Trophoblast cell (in vitro differentiated cells and primary cell): ENCODE data around the gene NCAN.
A peak's percentile ranks its signal among the peaks of the same experiment; 100 is the strongest.

ENCODE experiments used
- DNase-seq, 2 donors: peaks; one replicate each; pipeline ENCODE4 v3.0.0-alpha.2; 2016
- H2AFZ ChIP-seq: 2 replicates; pipeline ENCODE4 v1.6.1; 2013; ENCODE audit warnings: low read length, moderate library complexity, mild to moderate bottlenecking; ENCODE audit not compliant: insufficient read depth, poor library complexity
- H2AK5ac ChIP-seq: 2 replicates; pipeline ENCODE4 v1.6.1; 2013; ENCODE audit warnings: mild to moderate bottlenecking, low read length
- H2BK120ac ChIP-seq: 2 replicates; pipeline ENCODE4 v1.6.1; 2013; ENCODE audit warnings: low read length, mild to moderate bottlenecking, moderate library complexity; ENCODE audit not compliant: insufficient read depth, poor library complexity
- H2BK12ac ChIP-seq: 2 replicates; pipeline ENCODE4 v1.6.1; 2013; ENCODE audit warnings: mild to moderate bottlenecking, low read length, moderate library complexity
- H2BK5ac ChIP-seq: 2 replicates; pipeline ENCODE4 v1.6.1; 2013; ENCODE audit warnings: low read length, low read depth, moderate library complexity, mild to moderate bottlenecking; ENCODE audit not compliant: poor library complexity
- H3K14ac ChIP-seq: 2 replicates; pipeline ENCODE4 v1.6.1; 2013; ENCODE audit warnings: mild to moderate bottlenecking, low read length
- H3K18ac ChIP-seq: 2 replicates; pipeline ENCODE4 v1.6.1; 2013; ENCODE audit warnings: mild to moderate bottlenecking, low read length
- H3K23ac ChIP-seq: 2 replicates; pipeline ENCODE4 v1.6.1; 2013; ENCODE audit warnings: low read length
- H3K27ac ChIP-seq: 2 replicates; pipeline ENCODE4 v1.5.1; 2013; ENCODE audit warnings: low read depth, mild to moderate bottlenecking, inconsistent platforms, low read length, moderate library complexity
- H3K27me3 ChIP-seq: 2 replicates; pipeline ENCODE4 v1.6.1; 2013; ENCODE audit warnings: inconsistent platforms, mild to moderate bottlenecking, low read length, moderate library complexity; ENCODE audit not compliant: insufficient read depth
- H3K36me3 ChIP-seq, 2 experiments: 1 replicate in 1 of 2; 2 replicates in 1 of 2; pipeline ENCODE4 v1.6.1; 2013; ENCODE audit warnings: low read length in 2 of 2, mild to moderate bottlenecking in 2 of 2, moderate library complexity in 1 of 2; ENCODE audit not compliant: insufficient read depth in 2 of 2, control insufficient read depth in 1 of 2
- H3K4ac ChIP-seq: 2 replicates; pipeline ENCODE4 v1.6.1; 2013; ENCODE audit warnings: low read depth, mild to moderate bottlenecking, low read length, moderate library complexity
- H3K4me1 ChIP-seq, 2 experiments: 1 replicate in 1 of 2; 2 replicates in 1 of 2; pipeline ENCODE4 v1.6.1; 2013; ENCODE audit warnings: low read length in 2 of 2, mild to moderate bottlenecking in 2 of 2, moderate library complexity in 1 of 2; ENCODE audit not compliant: insufficient read depth in 2 of 2, control insufficient read depth in 1 of 2
- H3K4me2 ChIP-seq: 2 replicates; pipeline ENCODE4 v1.6.1; 2013; ENCODE audit warnings: inconsistent platforms, mild to moderate bottlenecking, low read length, moderate library complexity
- H3K4me3 ChIP-seq: 2 replicates; pipeline ENCODE4 v1.5.1; 2013; ENCODE audit warnings: mild to moderate bottlenecking, low read depth, low read length, inconsistent platforms
- H3K79me1 ChIP-seq: one replicate; pipeline ENCODE4 v1.6.1; 2013; ENCODE audit warnings: low read length
- H3K79me2 ChIP-seq: 2 replicates; pipeline ENCODE4 v1.6.1; 2013; ENCODE audit warnings: low read length, mild to moderate bottlenecking; ENCODE audit not compliant: control insufficient read depth, insufficient read depth, poor library complexity
- H3K9ac ChIP-seq: 2 replicates; pipeline ENCODE4 v1.6.1; 2013; ENCODE audit warnings: mild to moderate bottlenecking, low read length
- H3K9me3 ChIP-seq: 2 replicates; pipeline ENCODE4 v1.6.1; 2013; ENCODE audit warnings: low read depth, mild to moderate bottlenecking, control low read depth, inconsistent platforms, low read length; ENCODE audit not compliant: insufficient read depth
- H4K12ac ChIP-seq: 2 replicates; pipeline ENCODE4 v1.6.1; 2013; ENCODE audit warnings: low read depth, mild to moderate bottlenecking, low read length, moderate library complexity
- H4K8ac ChIP-seq: 2 replicates; pipeline ENCODE4 v1.6.1; 2013; ENCODE audit warnings: low read depth, mild to moderate bottlenecking, low read length, moderate library complexity
- H4K91ac ChIP-seq: one replicate; pipeline ENCODE4 v1.6.1; 2013; ENCODE audit warnings: low read depth, mild to moderate bottlenecking, low read length, moderate library complexity
- WGBS: extraction: QIAGEN DNeasy Blood & Tissue Kit; methylation state at CpG from one replicate; pipeline ENCODE4 v1.1.7; 2013; ENCODE audit warnings: missing lambda C conversion rate; ENCODE audit not compliant: insufficient read length, insufficient coverage; ENCODE audit errors: extremely low coverage; 5-methylcytosine and 5-hydroxymethylcytosine counted together

NCAN gene

DNA sequence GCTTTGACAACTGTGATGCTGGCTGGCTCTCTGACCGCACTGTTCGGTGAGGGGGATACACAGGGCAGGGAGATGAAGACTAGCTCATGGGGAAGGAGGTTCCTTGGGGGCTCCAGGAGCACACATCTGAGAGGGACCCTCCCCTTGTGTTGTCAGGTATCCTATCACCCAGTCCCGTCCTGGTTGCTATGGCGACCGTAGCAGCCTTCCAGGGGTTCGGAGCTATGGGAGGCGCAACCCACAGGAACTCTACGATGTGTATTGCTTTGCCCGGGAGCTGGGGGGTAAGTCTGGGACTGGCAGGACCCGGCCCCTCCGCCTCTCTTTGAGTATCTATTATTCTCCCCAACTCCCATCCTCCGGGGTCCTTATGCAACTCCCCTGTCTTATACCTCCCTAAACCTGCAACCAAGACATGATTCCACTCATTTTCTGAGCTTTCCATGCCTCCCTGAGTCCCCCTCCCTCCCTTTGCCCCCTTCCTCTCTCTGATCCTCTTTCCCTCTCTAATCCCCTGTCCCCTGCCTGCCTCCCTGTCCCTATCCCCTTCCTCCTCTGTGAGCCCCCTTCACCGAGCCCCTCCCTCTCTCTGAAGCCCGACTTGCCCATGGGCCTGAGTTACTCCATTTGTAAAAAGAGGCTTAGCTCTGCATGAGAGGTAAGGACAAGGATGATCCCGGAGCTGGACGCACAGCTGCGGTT lies 12.5 kb downstream of the NCAN start:
- no peak overlapping the region for H3K27ac ChIP-seq
- H2BK12ac ChIP-seq = no peak overlapping the region
- H3K4me2 ChIP-seq = peak overlapping the region; percentile 60
- H4K91ac ChIP-seq = no peak overlapping the region
- H3K27me3 ChIP-seq = peaks cover 10% of the 10 kb centered on the region
- H3K4ac ChIP-seq = no peak overlapping the region
- H3K4me1 ChIP-seq = peaks cover 4% of the 10 kb centered on the region in 2 experiments
- H2AK5ac ChIP-seq = no peak overlapping the region
- no peak overlapping the region for H3K18ac ChIP-seq
- H3K9ac ChIP-seq = no peak overlapping the region
- no peak overlapping the region for H3K14ac ChIP-seq
- no peaks in the 10 kb centered on the region for H3K79me2 ChIP-seq
- H2BK120ac ChIP-seq = no peak overlapping the region
- no peak for DNase-seq
- H2BK5ac ChIP-seq = no peak overlapping the region
- H3K23ac ChIP-seq = no peak overlapping the region
- no peak overlapping the region for H4K12ac ChIP-seq
- H3K79me1 ChIP-seq = no peaks in the 10 kb centered on the region
- H3K9me3 ChIP-seq = peaks cover 8% of the 10 kb centered on the region
- WGBS = no CpG with 5 or more reads among the region's 17 CpGs
- H3K36me3 ChIP-seq = no peaks in the 10 kb centered on the region
- H3K4me3 ChIP-seq = no peak overlapping the region
- no peak overlapping the region for H2AFZ ChIP-seq
- H4K8ac ChIP-seq = no peak overlapping the region

DNA sequence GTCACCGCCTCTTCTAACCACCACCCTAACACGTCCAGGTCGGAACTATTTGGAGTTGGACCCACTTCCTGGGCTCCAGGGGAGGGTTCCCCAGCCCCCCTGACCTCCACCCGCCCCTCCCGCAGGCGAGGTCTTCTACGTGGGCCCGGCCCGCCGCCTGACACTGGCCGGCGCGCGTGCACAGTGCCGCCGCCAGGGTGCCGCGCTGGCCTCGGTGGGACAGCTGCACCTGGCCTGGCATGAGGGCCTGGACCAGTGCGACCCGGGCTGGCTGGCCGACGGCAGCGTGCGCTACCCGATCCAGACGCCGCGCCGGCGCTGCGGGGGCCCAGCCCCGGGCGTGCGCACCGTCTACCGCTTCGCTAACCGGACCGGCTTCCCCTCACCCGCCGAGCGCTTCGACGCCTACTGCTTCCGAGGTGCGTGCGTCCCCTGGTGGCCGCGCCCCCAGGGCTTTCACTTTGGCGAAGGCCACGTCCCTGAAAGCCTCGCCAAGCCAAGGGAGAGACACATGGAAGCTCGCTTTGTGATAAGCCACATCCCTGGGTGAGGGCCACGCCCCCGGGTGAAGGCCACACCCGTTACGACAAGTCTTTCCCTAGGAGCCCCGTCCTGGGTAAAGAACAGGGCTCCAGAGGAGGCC lies 13.2 kb downstream of the NCAN start:
- Histone ChIP-seq H3K4me1 (peaks cover 4% of the 10 kb centered on the region in 2 experiments), H3K4me3 (peak overlapping the region; percentile 30), H3K4ac (no peak overlapping the region), H3K27ac (no peak overlapping the region), H3K27me3 (peaks cover 10% of the 10 kb centered on the region), H3K4me2 (peak overlapping the region; percentile 60), H2AFZ (no peak overlapping the region), H3K9ac (no peak overlapping the region), H4K12ac (no peak overlapping the region), H3K79me1 (no peaks in the 10 kb centered on the region), H3K36me3 (no peaks in the 10 kb centered on the region), H3K18ac (no peak overlapping the region), H3K9me3 (peaks cover 8% of the 10 kb centered on the region), H2AK5ac (no peak overlapping the region), H2BK120ac (no peak overlapping the region), H3K79me2 (no peaks in the 10 kb centered on the region), H4K8ac (no peak overlapping the region), H3K14ac (no peak overlapping the region), H2BK5ac (no peak overlapping the region), H3K23ac (no peak overlapping the region), H2BK12ac (no peak overlapping the region), H4K91ac (no peak overlapping the region)
- no CpG with 5 or more reads among the region's 59 CpGs for WGBS
- DNase-seq = peak; percentile 42 to 66

- H3K23ac ChIP-seq = no peak overlapping the region
- no peak overlapping the region for H2BK5ac ChIP-seq
- no peaks in the 10 kb centered on the region for H3K79me1 ChIP-seq
- no peak overlapping the region for H2AK5ac ChIP-seq
- H3K27ac ChIP-seq = no peak overlapping the region
- H2AFZ ChIP-seq = no peak overlapping the region
- no CpG with 5 or more reads among the region's 5 CpGs for WGBS
- no peak overlapping the region for H2BK120ac ChIP-seq
- H3K79me2 ChIP-seq = no peaks in the 10 kb centered on the region
- H3K14ac ChIP-seq = no peak overlapping the region
- no peak overlapping the region for H3K4ac ChIP-seq
- peaks cover 8% of the 10 kb centered on the region for H3K9me3 ChIP-seq
- H2BK12ac ChIP-seq = no peak overlapping the region
- no peak overlapping the region for H3K4me3 ChIP-seq
- peaks cover 10% of the 10 kb centered on the region for H3K27me3 ChIP-seq
- H3K9ac ChIP-seq = no peak overlapping the region
- DNase-seq = no peak
- H3K18ac ChIP-seq = no peak overlapping the region
- H4K91ac ChIP-seq = no peak overlapping the region
- no peak overlapping the region for H4K12ac ChIP-seq
- no peak overlapping the region for H3K4me2 ChIP-seq
- H4K8ac ChIP-seq = no peak overlapping the region
- H3K4me1 ChIP-seq = peaks cover 4% of the 10 kb centered on the region in 2 experiments
- H3K36me3 ChIP-seq = no peaks in the 10 kb centered on the region
These were observed 14.4 kb downstream of the NCAN start for GRCh38 chr19:19226204-19226603.

GRCh38 chr19:19226663-19227062 lies 14.9 kb downstream of the NCAN start:
- Histone ChIP-seq H3K79me1 (no peaks in the 10 kb centered on the region), H2BK5ac (no peak overlapping the region), H3K18ac (no peak overlapping the region), H3K4ac (no peak overlapping the region), H2BK120ac (no peak overlapping the region), H2BK12ac (no peak overlapping the region), H3K4me1 (peaks cover 4% of the 10 kb centered on the region in 2 experiments), H4K91ac (no peak overlapping the region), H3K23ac (no peak overlapping the region), H3K9ac (no peak overlapping the region), H2AK5ac (no peak overlapping the region), H3K4me3 (no peak overlapping the region), H3K27ac (no peak overlapping the region), H4K12ac (no peak overlapping the region), H3K27me3 (peaks cover 10% of the 10 kb centered on the region), H3K36me3 (no peaks in the 10 kb centered on the region), H3K14ac (no peak overlapping the region), H4K8ac (no peak overlapping the region), H3K9me3 (peaks cover 8% of the 10 kb centered on the region), H3K4me2 (no peak overlapping the region), H3K79me2 (no peaks in the 10 kb centered on the region), H2AFZ (no peak overlapping the region)
- no peak for DNase-seq
- no CpG with 5 or more reads among the region's 10 CpGs for WGBS
